Natural killer cell (primary cell): ENCODE results near the gene PDE2A. TPM values are rescaled to one million over a fixed set of nuclear protein-coding genes. Genes with fewer than 3 reads are reported as not detected.

ENCODE experiments used
- ATAC-seq, 3 donors: fragments of 150-1000 bp in 2 of 3; fragments of 200-7000 bp in 1 of 3; cut with Tn5 transposase; 1 replicate in 1 of 3; 2 replicates in 2 of 3; pipeline ENCODE4 v1.10.0; 2021; ENCODE audit warnings: mild to moderate bottlenecking in 2 of 3, moderate library complexity in 2 of 3
- DNase-seq, 2 donors: peaks; one replicate each; pipeline versions ENCODE4 v3.0.0 to v3.0.0-alpha.2; 2013 to 2021; ENCODE audit warnings: mixed read lengths in 1 of 2
- H3K27ac ChIP-seq: one replicate; pipeline ENCODE4 v1.5.1; 2013; ENCODE audit warnings: mild to moderate bottlenecking, low read length
- H3K27me3 ChIP-seq: one replicate; pipeline ENCODE4 v1.6.1; 2013; ENCODE audit warnings: low read length; ENCODE audit not compliant: control insufficient read depth, insufficient read depth
- H3K36me3 ChIP-seq: one replicate; pipeline ENCODE4 v1.6.1; 2013; ENCODE audit warnings: low read length; ENCODE audit not compliant: control insufficient read depth, insufficient read depth
- H3K4me1 ChIP-seq: one replicate; pipeline ENCODE4 v1.6.1; 2013; ENCODE audit warnings: low read length; ENCODE audit not compliant: control insufficient read depth, insufficient read depth
- H3K4me3 ChIP-seq: one replicate; pipeline ENCODE4 v1.5.1; 2013; ENCODE audit warnings: low read length
- H3K9me3 ChIP-seq: one replicate; pipeline ENCODE4 v1.6.1; 2013; ENCODE audit warnings: low read length; ENCODE audit not compliant: control insufficient read depth, insufficient read depth
- H3K27ac Mint-ChIP-seq, 2 donors: one replicate each; pipeline ENCODE4 v1.8.0; 2022; ENCODE audit warnings: mild to moderate bottlenecking in 2 of 2, mixed read lengths in 2 of 2, moderate library complexity in 1 of 2
- H3K27me3 Mint-ChIP-seq, 2 donors: one replicate each; pipeline ENCODE4 v1.8.0; 2022; ENCODE audit warnings: low read depth in 2 of 2, mixed read lengths in 2 of 2
- H3K36me3 Mint-ChIP-seq: one replicate; pipeline ENCODE4 v1.8.0; 2022; ENCODE audit warnings: mixed read lengths
- H3K4me1 Mint-ChIP-seq, 2 donors: one replicate each; pipeline ENCODE4 v1.8.0; 2022; ENCODE audit warnings: mixed read lengths in 2 of 2
- H3K4me3 Mint-ChIP-seq: one replicate; pipeline ENCODE4 v1.8.0; 2022; ENCODE audit warnings: mild to moderate bottlenecking, moderate library complexity, mixed read lengths
- H3K9me3 Mint-ChIP-seq, 2 donors: one replicate each; pipeline ENCODE4 v1.8.0; 2022; ENCODE audit warnings: mixed read lengths in 2 of 2
- CTCF ChIP-seq: fragments of 200-600 bp; IDR thresholded peaks from one replicate; pipeline ENCODE4 v1.8.0; 2022; ENCODE audit warnings: antibody characterized with exemption
- WGBS: methylation state at CpG from one replicate; pipeline ENCODE4 v1.1.7; 2013; ENCODE audit warnings: missing lambda C conversion rate; ENCODE audit not compliant: insufficient coverage; 5-methylcytosine and 5-hydroxymethylcytosine counted together
- intact Hi-C: fragments of 100-400 bp; cut with micrococcal nuclease; formaldehyde crosslinking; loops from one replicate; pipeline ENCODE4 v1.14.2; 2022
- total RNA-seq, 4 donors: library from RNA; stranded (reverse); fragments of 120-200 nt in 1 of 4; gene quantifications; one replicate each; pipeline versions ENCODE4 v1.2.3 to v1.2.4, GENCODE V29; 2013 to 2022

The PDE2A gene
- total RNA-seq, 3 donors from 2014 or later (not counting 1 experiment from before 2014, with no cell fraction given) = 8.7 to 11.9 (median 9.0) TPM

- Histone ChIP-seq H3K27me3 (peaks cover 10% of the 10 kb centered on the region), H3K4me1 (peaks cover 17% of the 10 kb centered on the region), H3K36me3 (peaks cover 14% of the 10 kb centered on the region), H3K27ac (no peak overlapping the region), H3K9me3 (no peaks in the 10 kb centered on the region), H3K4me3 (no peak overlapping the region)
- intact Hi-C loops = loop anchor here (5.0 kb wide), 1 partner anchor 497 kb away; no protein-coding TSS in a partner anchor
- 81% methylated on average over 3 of the region's 5 CpGs for WGBS
- peaks cover 13 to 42% of the 10 kb centered on the region in 2 donors for H3K4me1 Mint-ChIP-seq
- peak overlapping the region; percentile 26 to 51 for H3K27ac Mint-ChIP-seq
- peaks cover 0 to 9% of the 10 kb centered on the region in 2 donors for H3K27me3 Mint-ChIP-seq
- ATAC-seq (no peak), DNase-seq (no peak)
- H3K4me3 Mint-ChIP-seq = no peak overlapping the region
- no peak for TF ChIP-seq CTCF
- no peaks in the 10 kb centered on the region for H3K9me3 Mint-ChIP-seq
- H3K36me3 Mint-ChIP-seq = no peaks in the 10 kb centered on the region
These were observed 5.6 kb upstream of the PDE2A start for GRCh38 chr11:72679869-72680268.

GRCh38 chr11:72678524-72678923 lies 4.3 kb upstream of the PDE2A start:
- intact Hi-C loops = no loop called here
- Histone ChIP-seq H3K4me3 (no peak overlapping the region), H3K9me3 (no peaks in the 10 kb centered on the region), H3K27me3 (peaks cover 22% of the 10 kb centered on the region), H3K4me1 (peaks cover 17% of the 10 kb centered on the region), H3K36me3 (peaks cover 4% of the 10 kb centered on the region), H3K27ac (no peak overlapping the region)
- Mint-ChIP-seq H3K36me3 (no peaks in the 10 kb centered on the region), H3K4me3 (no peak overlapping the region), H3K27ac (no peak overlapping the region), H3K9me3 (no peaks in the 10 kb centered on the region), H3K27me3 (peaks cover 12 to 21% of the 10 kb centered on the region in 2 donors), H3K4me1 (peaks cover 13 to 53% of the 10 kb centered on the region in 2 donors)
- no peak for ATAC-seq
- WGBS = 80% methylated on average over 7 of the region's 8 CpGs
- DNase-seq = no peak
- no peak for TF ChIP-seq CTCF

- H3K27ac Mint-ChIP-seq = no peak overlapping the region
- ATAC-seq = peak; percentile 81 to 88 (median 81)
These were observed 2.7 kb upstream of the PDE2A start for GRCh38 chr11:72676861-72677341.

More at GRCh38 chr11:72676861-72677341, 2.7 kb upstream of the PDE2A start:
- Mint-ChIP-seq H3K4me1 (peaks cover 13 to 49% of the 10 kb centered on the region in 2 donors), H3K9me3 (no peaks in the 10 kb centered on the region), H3K27me3 (peaks cover 25 to 36% of the 10 kb centered on the region in 2 donors), H3K4me3 (no peak overlapping the region), H3K36me3 (no peaks in the 10 kb centered on the region)
- 4% methylated on average over 30 of the region's 30 CpGs for WGBS
- DNase-seq = peak; percentile 71 to 72
- intact Hi-C loops = no loop called here
- Histone ChIP-seq H3K4me3 (no peak overlapping the region), H3K36me3 (no peaks in the 10 kb centered on the region), H3K27ac (no peak overlapping the region), H3K9me3 (no peaks in the 10 kb centered on the region), H3K27me3 (peaks cover 34% of the 10 kb centered on the region), H3K4me1 (peaks cover 16% of the 10 kb centered on the region)
- TF ChIP-seq CTCF = no peak
